ENCODE data around the gene FKBP14. TPM values are rescaled to one million over a fixed set of nuclear protein-coding genes. Genes with fewer than 3 reads are reported as not detected.

FKBP14 gene
- total RNA-seq, 2 donors from 2014 or later, result 6.4 to 9.1 TPM

DNA sequence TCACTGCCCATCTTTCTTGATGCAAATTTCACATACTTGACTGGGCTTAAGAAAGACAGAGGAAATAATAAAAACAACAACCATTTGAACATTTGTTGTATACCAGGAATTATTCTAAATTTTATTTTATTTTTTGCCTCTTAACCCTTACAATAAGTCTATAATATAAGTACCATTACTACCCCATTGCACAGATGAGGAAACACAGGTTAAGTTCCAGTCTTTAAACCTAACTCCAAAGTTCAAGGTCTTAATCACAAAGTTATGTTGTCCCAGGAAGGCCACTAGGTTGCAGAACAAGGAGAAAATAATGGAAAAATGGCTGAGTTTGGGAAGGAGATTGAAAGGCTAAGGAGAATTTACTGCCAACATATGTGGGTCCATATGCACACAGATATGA is 3.5 kb downstream of the FKBP14 start:
- Mint-ChIP-seq H3K27ac (no peak overlapping the region), H3K4me1 (peaks cover 18% of the 10 kb centered on the region), H3K36me3 (ENCODE audit: low read depth) (peaks cover 11% of the 10 kb centered on the region), H3K4me3 (no peak overlapping the region), H3K27me3 (no peaks in the 10 kb centered on the region), H3K9me3 (no peaks in the 10 kb centered on the region)
- no peak for ATAC-seq (replicated peaks)

DNA sequence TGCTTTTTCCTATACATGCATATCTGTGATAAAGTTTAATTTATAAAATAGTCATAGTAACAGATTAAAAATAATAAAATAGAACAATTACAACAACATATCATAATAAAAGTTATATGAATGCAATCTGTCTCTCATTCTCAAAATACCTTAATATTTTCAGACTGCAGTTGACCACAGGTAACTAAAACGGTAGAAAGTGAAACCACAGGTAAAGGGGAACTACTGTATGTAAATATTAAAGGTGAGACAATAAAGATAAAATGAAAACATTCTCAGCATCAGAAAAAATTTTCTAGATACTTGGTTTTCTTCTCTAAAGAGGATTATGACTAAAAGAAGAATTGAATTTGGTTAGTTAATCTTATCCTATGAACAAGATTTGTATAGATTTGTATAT is 6.0 kb downstream of the FKBP14 start:
- ATAC-seq (replicated peaks), result no peak
- H3K9me3 Mint-ChIP-seq, result no peaks in the 10 kb centered on the region
- H3K27me3 Mint-ChIP-seq, result no peaks in the 10 kb centered on the region
- H3K27ac Mint-ChIP-seq, result no peak overlapping the region
- H3K36me3 Mint-ChIP-seq (ENCODE audit: low read depth), result peaks cover 22% of the 10 kb centered on the region
- no peak overlapping the region for H3K4me3 Mint-ChIP-seq
- peaks cover 15% of the 10 kb centered on the region for H3K4me1 Mint-ChIP-seq

DNA sequence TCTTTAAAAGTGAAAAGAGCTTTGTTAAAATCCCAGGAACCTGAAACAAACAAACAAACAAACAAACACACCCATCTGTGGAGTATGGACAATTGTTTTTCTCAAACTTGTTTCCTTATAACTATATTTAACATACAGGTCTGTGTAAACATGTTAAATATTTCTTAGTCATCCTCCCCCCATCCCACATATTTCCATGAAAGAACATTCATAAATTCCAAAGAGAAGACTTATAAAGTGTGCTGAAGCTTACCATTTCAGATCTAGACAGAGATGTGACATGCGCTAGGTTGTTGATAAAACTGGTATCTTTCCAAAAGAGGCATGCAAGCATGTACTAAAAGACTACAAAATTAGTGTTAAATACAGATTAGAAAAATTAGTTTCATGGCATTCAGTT is 6.5 kb downstream of the FKBP14 start:
- Mint-ChIP-seq H3K27ac (no peak overlapping the region), H3K36me3 (ENCODE audit: low read depth) (peaks cover 22% of the 10 kb centered on the region), H3K4me3 (no peak overlapping the region), H3K27me3 (no peaks in the 10 kb centered on the region), H3K9me3 (no peaks in the 10 kb centered on the region), H3K4me1 (peaks cover 9% of the 10 kb centered on the region)
- no peak for ATAC-seq (replicated peaks)

DNA sequence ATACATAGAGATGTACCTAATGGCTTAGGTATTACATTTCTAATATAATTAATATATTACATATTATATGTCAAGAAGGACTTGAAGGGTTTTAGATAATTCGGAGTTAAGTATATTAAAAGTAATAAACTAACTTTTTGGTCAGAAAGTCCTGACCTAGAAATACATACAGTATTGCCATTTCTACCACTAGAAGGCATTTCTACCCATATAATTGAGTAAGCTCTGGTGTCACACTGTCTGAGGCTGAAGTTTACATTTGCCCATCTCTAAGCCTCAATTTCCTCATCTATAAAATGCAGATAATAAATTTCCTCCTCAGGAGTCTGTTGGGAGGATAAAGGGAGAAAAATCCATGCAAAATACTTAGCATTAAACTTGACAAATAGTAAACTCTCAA is 7.1 kb downstream of the FKBP14 start:
- Mint-ChIP-seq H3K9me3 (no peaks in the 10 kb centered on the region), H3K4me1 (peaks cover 7% of the 10 kb centered on the region), H3K36me3 (ENCODE audit: low read depth) (peaks cover 28% of the 10 kb centered on the region), H3K4me3 (no peak overlapping the region), H3K27ac (no peak overlapping the region), H3K27me3 (no peaks in the 10 kb centered on the region)
- ATAC-seq (replicated peaks), result no peak

DNA sequence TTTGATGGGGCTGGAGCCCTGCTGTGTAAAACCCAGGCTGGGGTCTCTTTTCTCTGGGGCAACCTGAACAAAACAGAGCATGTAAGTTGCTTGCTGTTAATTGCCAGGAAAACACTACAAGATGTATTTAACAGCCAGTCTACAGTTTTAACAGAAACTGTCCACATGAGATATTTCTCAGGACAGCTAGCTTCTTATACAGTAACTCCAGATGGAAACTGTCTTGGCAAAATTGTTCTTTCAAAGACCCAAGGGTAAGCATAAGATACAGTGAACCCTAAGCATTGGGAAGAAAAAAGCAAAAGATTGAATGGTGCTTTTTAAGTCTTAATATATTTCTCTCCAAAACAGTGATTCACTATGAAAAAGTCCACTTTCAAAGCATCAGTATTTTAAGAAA is 8.1 kb downstream of the FKBP14 start:
- Mint-ChIP-seq H3K4me3 (no peak overlapping the region), H3K9me3 (no peaks in the 10 kb centered on the region), H3K27ac (no peak overlapping the region), H3K27me3 (no peaks in the 10 kb centered on the region), H3K4me1 (peaks cover 7% of the 10 kb centered on the region), H3K36me3 (ENCODE audit: low read depth) (peaks cover 35% of the 10 kb centered on the region)
- ATAC-seq (replicated peaks), result no peak

DNA sequence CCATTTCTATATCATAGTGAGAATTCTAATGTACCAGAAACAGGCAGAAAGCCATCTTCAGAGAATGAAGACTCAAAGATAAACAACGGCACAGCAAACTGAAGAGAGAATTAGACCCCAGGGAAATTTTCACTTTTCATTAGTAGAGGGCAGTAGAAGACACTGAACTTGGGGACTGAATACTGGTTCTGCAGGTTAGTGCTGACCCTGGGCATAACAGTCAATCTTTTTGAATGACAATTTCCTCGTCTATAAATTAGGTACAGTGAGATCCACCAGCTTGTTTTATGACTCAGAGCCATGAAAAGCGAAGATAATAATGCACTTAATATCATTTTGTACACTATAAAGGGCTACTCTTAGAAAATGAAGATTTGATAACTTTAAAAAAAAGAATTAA is 13.7 kb downstream of the FKBP14 start:
- H3K4me1 Mint-ChIP-seq, result no peaks in the 10 kb centered on the region
- H3K4me3 Mint-ChIP-seq, result no peak overlapping the region
- H3K9me3 Mint-ChIP-seq, result no peaks in the 10 kb centered on the region
- H3K27ac Mint-ChIP-seq, result no peak overlapping the region
- peaks cover 28% of the 10 kb centered on the region for H3K36me3 Mint-ChIP-seq (ENCODE audit: low read depth)
- no peak for ATAC-seq (replicated peaks)
- no peaks in the 10 kb centered on the region for H3K27me3 Mint-ChIP-seq

DNA sequence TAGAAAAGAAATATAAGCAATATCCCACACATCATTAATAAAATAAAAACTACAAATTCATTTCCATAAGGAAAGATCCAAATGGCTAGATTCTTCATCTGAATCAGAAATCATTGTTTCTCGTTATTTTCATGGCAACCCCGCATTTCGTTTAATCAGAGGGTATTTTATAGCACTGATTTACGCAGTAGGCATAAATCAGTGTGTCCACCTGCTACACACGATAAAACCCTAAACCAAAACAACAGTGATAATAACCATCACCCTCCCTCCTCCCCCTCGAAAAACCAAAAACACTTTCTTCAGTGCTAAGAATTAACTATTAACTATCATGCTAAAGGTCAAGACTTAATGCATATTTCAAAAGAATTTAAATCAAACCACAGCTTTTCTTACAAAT is 16.5 kb downstream of the FKBP14 start:
- no peak overlapping the region for H3K27ac Mint-ChIP-seq
- no peak for ATAC-seq (replicated peaks)
- no peaks in the 10 kb centered on the region for H3K9me3 Mint-ChIP-seq
- no peaks in the 10 kb centered on the region for H3K27me3 Mint-ChIP-seq
- no peaks in the 10 kb centered on the region for H3K4me1 Mint-ChIP-seq
- H3K36me3 Mint-ChIP-seq (ENCODE audit: low read depth), result peaks cover 19% of the 10 kb centered on the region
- H3K4me3 Mint-ChIP-seq, result no peak overlapping the region

DNA sequence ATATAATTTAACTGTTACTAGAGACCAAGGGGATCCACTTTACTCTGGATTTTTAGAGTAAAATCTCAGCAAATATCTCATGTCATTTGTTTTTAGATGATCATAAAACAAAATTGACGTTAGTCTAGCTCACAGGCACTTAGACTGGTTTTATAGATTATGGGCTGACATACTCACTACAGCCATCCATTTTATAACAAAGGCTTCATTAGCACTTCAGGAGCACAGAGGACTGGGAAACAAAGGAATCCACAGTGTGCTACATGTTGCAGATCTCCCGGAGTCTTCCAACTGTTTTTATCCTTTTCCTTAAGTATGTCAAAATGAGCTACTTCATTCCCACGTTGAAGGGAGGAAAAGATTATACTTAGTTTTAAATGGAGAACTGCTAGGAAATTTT is 21.0 kb downstream of the FKBP14 start:
- H3K9me3 Mint-ChIP-seq, result no peaks in the 10 kb centered on the region
- peaks cover 6% of the 10 kb centered on the region for H3K27me3 Mint-ChIP-seq
- H3K4me3 Mint-ChIP-seq, result no peak overlapping the region
- no peak overlapping the region for H3K27ac Mint-ChIP-seq
- no peaks in the 10 kb centered on the region for H3K36me3 Mint-ChIP-seq (ENCODE audit: low read depth)
- no peak for ATAC-seq (replicated peaks)
- H3K4me1 Mint-ChIP-seq, result no peaks in the 10 kb centered on the region

DNA sequence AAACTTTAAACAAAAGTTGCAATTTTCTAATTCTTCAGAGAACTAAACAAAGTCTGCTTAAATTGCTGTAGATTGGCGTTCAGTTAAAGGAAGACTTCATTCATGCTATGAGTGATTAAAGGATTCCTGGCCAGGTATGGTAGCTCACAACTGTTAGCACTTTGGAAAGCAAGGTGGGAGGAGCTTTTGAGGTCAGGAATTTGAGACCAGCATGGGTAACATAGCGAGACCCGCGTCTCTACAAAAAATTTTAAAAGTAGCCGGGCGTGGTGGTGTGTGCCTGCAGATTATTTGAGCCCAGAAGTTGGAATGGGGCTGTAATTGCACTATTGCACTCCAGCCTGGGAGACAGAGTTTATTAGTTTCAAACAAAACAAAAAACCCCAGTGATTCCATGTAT is 23.4 kb downstream of the FKBP14 start:
- H3K27me3 Mint-ChIP-seq, result peaks cover 12% of the 10 kb centered on the region
- no peaks in the 10 kb centered on the region for H3K4me1 Mint-ChIP-seq
- no peaks in the 10 kb centered on the region for H3K36me3 Mint-ChIP-seq (ENCODE audit: low read depth)
- H3K27ac Mint-ChIP-seq, result no peak overlapping the region
- H3K4me3 Mint-ChIP-seq, result no peak overlapping the region
- no peak for ATAC-seq (replicated peaks)
- H3K9me3 Mint-ChIP-seq, result no peaks in the 10 kb centered on the region

DNA sequence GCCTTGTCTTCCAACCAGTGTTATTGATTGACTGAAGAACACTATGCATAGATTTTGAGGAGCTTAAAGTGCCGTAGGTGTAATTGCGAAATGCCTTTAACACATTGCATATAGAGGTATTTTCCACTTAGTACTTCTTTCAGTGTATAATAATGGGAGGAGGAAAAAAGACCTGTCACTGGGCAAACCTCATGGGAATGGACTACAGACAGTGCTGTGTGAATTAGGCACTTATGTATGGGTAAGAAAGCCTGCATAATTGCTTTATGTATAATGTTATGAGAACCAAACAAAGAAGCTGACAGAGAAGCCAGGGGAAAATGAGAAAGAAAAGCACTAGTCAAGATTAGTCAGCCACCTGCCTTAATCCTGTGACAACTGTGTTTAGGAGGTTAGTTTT is 24.5 kb downstream of the FKBP14 start:
- H3K9me3 Mint-ChIP-seq, result no peaks in the 10 kb centered on the region
- no peaks in the 10 kb centered on the region for H3K4me1 Mint-ChIP-seq
- ATAC-seq (replicated peaks), result no peak
- no peak overlapping the region for H3K27ac Mint-ChIP-seq
- no peak overlapping the region for H3K4me3 Mint-ChIP-seq
- H3K27me3 Mint-ChIP-seq, result peaks cover 19% of the 10 kb centered on the region
- H3K36me3 Mint-ChIP-seq (ENCODE audit: low read depth), result no peaks in the 10 kb centered on the region

DNA sequence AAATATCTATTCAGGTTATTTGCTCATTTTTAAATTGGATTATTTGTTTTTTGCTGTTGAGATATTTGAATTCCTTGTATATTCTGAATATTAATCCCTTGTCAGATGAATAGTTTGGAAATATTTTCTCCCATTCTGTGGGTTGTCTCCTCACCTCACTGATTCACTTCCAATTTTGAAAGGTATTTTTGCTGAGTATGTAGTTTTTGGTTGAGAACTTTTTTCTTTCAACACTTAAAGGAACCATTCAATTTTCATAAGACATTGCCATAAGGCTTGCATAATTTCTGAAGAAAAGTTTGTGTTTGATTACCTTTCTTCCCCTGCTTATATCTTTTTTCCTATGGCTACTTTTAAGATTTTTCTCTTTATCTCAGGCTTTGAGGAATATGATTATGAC is 28.0 kb downstream of the FKBP14 start:
- no peaks in the 10 kb centered on the region for H3K4me1 Mint-ChIP-seq
- no peak for ATAC-seq (replicated peaks)
- H3K27ac Mint-ChIP-seq, result no peak overlapping the region
- peaks cover 26% of the 10 kb centered on the region for H3K27me3 Mint-ChIP-seq
- no peak overlapping the region for H3K4me3 Mint-ChIP-seq
- peaks cover 5% of the 10 kb centered on the region for H3K9me3 Mint-ChIP-seq
- no peaks in the 10 kb centered on the region for H3K36me3 Mint-ChIP-seq (ENCODE audit: low read depth)

DNA sequence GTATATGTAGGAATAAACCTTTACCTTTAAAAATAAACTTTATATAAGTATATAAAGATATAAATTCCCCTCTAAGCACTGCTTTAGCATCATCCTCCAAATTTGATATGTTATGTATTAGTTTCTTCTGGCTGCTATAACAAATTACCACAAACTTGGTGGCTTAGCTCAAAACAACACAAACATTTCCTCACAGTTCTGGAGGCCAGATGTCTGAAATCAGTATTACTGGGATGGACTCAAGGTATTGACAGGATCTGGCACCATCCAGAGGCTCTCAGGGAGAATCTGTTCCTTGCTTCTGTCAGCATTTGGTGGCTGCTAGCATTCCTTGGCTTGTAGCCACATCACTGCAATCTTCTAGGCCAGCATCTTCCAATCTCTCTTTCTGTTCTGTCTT is 30.2 kb downstream of the FKBP14 start:
- Mint-ChIP-seq H3K27me3 (peaks cover 28% of the 10 kb centered on the region), H3K9me3 (peaks cover 5% of the 10 kb centered on the region), H3K27ac (no peak overlapping the region), H3K36me3 (ENCODE audit: low read depth) (no peaks in the 10 kb centered on the region), H3K4me3 (no peak overlapping the region), H3K4me1 (no peaks in the 10 kb centered on the region)
- ATAC-seq (replicated peaks), result no peak

DNA sequence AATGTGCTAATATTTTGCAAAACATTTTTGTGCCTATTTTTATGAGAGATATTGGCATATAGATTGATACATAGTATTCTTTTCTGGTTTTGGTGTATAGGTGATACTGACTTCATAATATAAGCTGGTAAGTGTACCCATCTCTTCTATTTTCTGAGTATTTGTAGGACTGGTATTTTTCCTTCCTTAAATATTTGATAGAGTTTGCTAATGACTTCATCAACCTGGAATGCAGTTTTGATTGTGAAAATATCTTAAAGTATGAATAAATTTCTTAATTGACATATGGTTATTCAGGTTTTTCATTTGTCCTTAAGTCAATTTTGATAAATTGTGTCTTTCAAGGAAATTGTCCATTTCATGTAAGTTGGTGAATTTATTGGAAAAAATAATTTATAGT is 30.9 kb downstream of the FKBP14 start:
- Mint-ChIP-seq H3K36me3 (ENCODE audit: low read depth) (no peaks in the 10 kb centered on the region), H3K27me3 (peaks cover 34% of the 10 kb centered on the region), H3K4me1 (no peaks in the 10 kb centered on the region)

DNA sequence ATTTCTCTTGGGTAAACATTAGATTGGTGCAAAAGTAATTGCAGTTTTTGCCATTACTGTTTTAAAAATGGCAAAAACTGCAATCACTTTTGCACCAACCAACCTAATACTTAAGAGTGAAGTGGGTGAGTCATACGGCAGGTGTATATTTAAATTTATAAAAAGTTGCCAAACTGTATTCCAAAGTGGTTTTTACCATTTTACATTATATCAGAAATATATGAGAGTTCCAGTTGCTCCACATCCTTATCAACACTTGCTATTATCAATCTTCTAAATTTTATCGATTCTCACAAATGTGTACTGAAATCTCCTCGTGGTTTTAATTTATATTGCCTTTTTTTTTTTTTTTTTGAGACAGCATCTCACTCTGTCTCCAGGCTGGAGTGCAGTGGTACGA is 33.4 kb downstream of the FKBP14 start:
- no peak overlapping the region for H3K4me3 Mint-ChIP-seq
- no peak overlapping the region for H3K27ac Mint-ChIP-seq
- no peak for ATAC-seq (replicated peaks)
- no peaks in the 10 kb centered on the region for H3K4me1 Mint-ChIP-seq
- peaks cover 5% of the 10 kb centered on the region for H3K9me3 Mint-ChIP-seq
- H3K27me3 Mint-ChIP-seq, result peaks cover 39% of the 10 kb centered on the region
- peaks cover 11% of the 10 kb centered on the region for H3K36me3 Mint-ChIP-seq (ENCODE audit: low read depth)

More for the DNA sequence above, 30.9 kb downstream of the FKBP14 start:
- no peak for ATAC-seq (replicated peaks)
- Mint-ChIP-seq H3K9me3 (peaks cover 5% of the 10 kb centered on the region), H3K4me3 (no peak overlapping the region), H3K27ac (no peak overlapping the region)

DNA sequence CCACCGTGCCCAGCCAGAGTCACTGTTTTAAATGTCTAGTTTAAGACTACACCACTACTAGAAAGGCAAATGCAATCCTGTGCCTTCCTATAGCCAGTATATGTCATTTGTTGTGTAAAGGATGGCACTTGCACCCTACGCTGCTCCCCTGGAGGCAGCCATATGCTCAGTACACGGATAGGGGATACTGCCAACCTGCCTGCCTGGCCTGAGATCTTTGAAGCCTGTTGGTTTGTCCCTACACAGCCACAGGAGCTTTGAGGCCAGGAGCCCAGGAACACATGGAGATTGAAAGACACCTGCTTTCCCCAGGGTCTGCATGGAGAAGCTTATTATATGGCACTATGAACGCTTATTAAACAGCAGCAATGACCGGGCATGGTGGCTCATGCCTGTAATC is 34.6 kb downstream of the FKBP14 start:
- Mint-ChIP-seq H3K27ac (no peak overlapping the region), H3K9me3 (peaks cover 5% of the 10 kb centered on the region), H3K36me3 (ENCODE audit: low read depth) (peaks cover 14% of the 10 kb centered on the region), H3K4me3 (no peak overlapping the region), H3K27me3 (peaks cover 40% of the 10 kb centered on the region), H3K4me1 (peaks cover 3% of the 10 kb centered on the region)
- ATAC-seq (replicated peaks), result no peak

DNA sequence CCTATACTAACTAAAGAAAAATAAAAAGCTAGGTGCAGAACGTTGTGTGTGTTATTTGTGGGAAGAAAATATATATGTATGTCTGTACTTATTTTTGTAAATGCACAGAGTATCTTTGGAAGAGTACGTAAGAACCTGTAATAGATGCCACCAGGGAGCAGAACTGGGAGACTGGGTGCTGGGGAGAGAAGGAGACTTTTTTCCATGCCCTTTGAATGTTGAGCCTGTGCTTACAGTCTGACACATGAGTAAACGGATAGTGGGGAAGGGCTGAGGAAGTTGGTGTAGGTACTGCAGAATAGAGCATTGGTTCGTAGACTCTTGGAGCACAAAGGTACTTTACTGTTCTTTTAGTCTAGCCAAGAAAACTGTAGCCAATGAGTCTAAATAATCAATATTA is 35.6 kb downstream of the FKBP14 start:
- Mint-ChIP-seq H3K4me3 (no peak overlapping the region), H3K36me3 (ENCODE audit: low read depth) (peaks cover 14% of the 10 kb centered on the region), H3K4me1 (peaks cover 5% of the 10 kb centered on the region), H3K27me3 (peaks cover 35% of the 10 kb centered on the region), H3K9me3 (no peaks in the 10 kb centered on the region), H3K27ac (no peak overlapping the region)
- no peak for ATAC-seq (replicated peaks)

All from activated T-helper 17 cell treated with anti-CD3 and anti-CD28 coated beads, Interleukin-2, amount 50 U/mL, for 72 hours (primary cell).